Measurements from ENCODE around the gene PPP3CA. TPM values are rescaled to one million over a fixed set of nuclear protein-coding genes. Genes with fewer than 3 reads are reported as not detected.
A peak's percentile ranks its signal among the peaks of the same experiment; 100 is the strongest.

The PPP3CA gene
- total RNA-seq (2021; ENCODE audit: unreplicated experiment) (31.0 TPM), Bru-seq, nascent RNA (percentile 81 among the genes with signal in this experiment), BruChase-seq, experiment 1, labeled RNA remaining after a 2-hour chase (percentile 64 among the genes with signal in this experiment), BruChase-seq, experiment 2, labeled RNA remaining after a 6-hour chase (percentile 67 among the genes with signal in this experiment)
- 23.1 TPM for polyA plus RNA-seq (2012; ENCODE audit: insufficient read length)
- long read RNA-seq, full-length matches to known transcripts: 71 of 116 reads
- long read RNA-seq, partial matches to known transcripts: 6 of 116 reads
- long read RNA-seq, other reads (novel, unspliced or antisense): 39 of 116 reads

- Histone ChIP-seq H3K27ac (ENCODE audit: low read length) (peak within 1 kb of the TSS; percentile 69), H3K36me3 (ENCODE audit: control insufficient read depth, insufficient read depth, low read length) (no peaks in the 10 kb centered on the region; the same call in 1 of the 2 replicates), H3K27me3 (ENCODE audit: control insufficient read depth, insufficient read depth, low read length) (no peaks in the 10 kb centered on the region), H3K4me3 (ENCODE audit: low read depth in 2 of 2, low read length in 2 of 2) (peak within 1 kb of the TSS; percentile 72 to 82), H3K4me1 (ENCODE audit: control insufficient read depth, insufficient read depth, low read length) (peaks cover 14% of the 10 kb centered on the region), H3K9me3 (ENCODE audit: control insufficient read depth, insufficient read depth, low read depth, low read length) (no peaks in the 10 kb centered on the region)
- no peak for DNase-seq (ENCODE audit: low read depth, low spot score)
- no TSS peak for BruUV-seq (replicated peaks)
- TF ChIP-seq SIN3A (IDR thresholded peaks at IDR 0.05; ENCODE audit: borderline replicate concordance, insufficient read depth, low read depth, low read length) (no peak), REST (IDR thresholded peaks at IDR 0.05; ENCODE audit: insufficient read depth in 1 of 2, low read depth in 2 of 2, low read length in 1 of 2) (no peak), POLR2AphosphoS5 (IDR thresholded peaks at IDR 0.05; ENCODE audit: low read depth, low read length) (no peak), TCF7L2 (IDR thresholded peaks at IDR 0.05; ENCODE audit: low read depth, low read length) (no peak), CTCF (IDR thresholded peaks at IDR 0.05) (no peak)
- intact Hi-C loops (cut with micrococcal nuclease; ENCODE audit: unreplicated experiment): loop anchor here (5.0 kb wide), 1 partner anchor 160 kb away; no protein-coding TSS in a partner anchor
- in situ Hi-C loops (cut with HindIII; ENCODE audit: low pct_unique_long_range_greater_than_20kb, low sequenced_read_pairs): no loop called here
- CTCF ChIA-PET: no interaction called here
- peak; percentile 33 for ATAC-seq
- POLR2A ChIA-PET: no interaction called here
Measured at GRCh38 chr4:101347267-101347556, at the start of gene PPP3CA. TSS of gene PPP3CA (minus strand) at chr4:101347526.

- intact Hi-C loops (cut with micrococcal nuclease; ENCODE audit: unreplicated experiment) (no loop called here), in situ Hi-C loops (cut with HindIII; ENCODE audit: low pct_unique_long_range_greater_than_20kb, low sequenced_read_pairs) (no loop called here)
- ChIA-PET CTCF (no interaction called here), POLR2A (no interaction called here)
- Histone ChIP-seq H3K27ac (ENCODE audit: low read length) (no peak overlapping the region), H3K9me3 (ENCODE audit: control insufficient read depth, insufficient read depth, low read depth, low read length) (no peaks in the 10 kb centered on the region), H3K27me3 (ENCODE audit: control insufficient read depth, insufficient read depth, low read length) (no peaks in the 10 kb centered on the region), H3K36me3 (ENCODE audit: control insufficient read depth, insufficient read depth, low read length) (no peaks in the 10 kb centered on the region), H3K4me1 (ENCODE audit: control insufficient read depth, insufficient read depth, low read length) (no peaks in the 10 kb centered on the region), H3K4me3 (ENCODE audit: low read depth in 2 of 2, low read length in 2 of 2) (no peak overlapping the region)
- DNase-seq (ENCODE audit: low read depth, low spot score) (no peak), ATAC-seq (no peak)
- no TSS peak for BruUV-seq (replicated peaks)
- no peak for TF ChIP-seq TCF7L2 (IDR thresholded peaks at IDR 0.05; ENCODE audit: low read depth, low read length)
- TF ChIP-seq SIN3A (IDR thresholded peaks at IDR 0.05; ENCODE audit: borderline replicate concordance, insufficient read depth, low read depth, low read length): no peak
- no peak for TF ChIP-seq REST (IDR thresholded peaks at IDR 0.05; ENCODE audit: insufficient read depth in 1 of 2, low read depth in 2 of 2, low read length in 1 of 2)
- no peak for TF ChIP-seq POLR2AphosphoS5 (IDR thresholded peaks at IDR 0.05; ENCODE audit: low read depth, low read length)
- no peak for TF ChIP-seq CTCF (IDR thresholded peaks at IDR 0.05)
Measured at GRCh38 chr4:101393256-101393655, 45.9 kb upstream of the PPP3CA start.
